Kidney (tissue), 14 donors: Measurements from ENCODE around the gene POGZ. TPM values are rescaled to one million over a fixed set of nuclear protein-coding genes. Genes with fewer than 3 reads are reported as not detected.

ENCODE experiments used
- DNase-seq, 5 donors: peaks; one replicate each; pipeline ENCODE4 v3.0.0-alpha.2; 2013 to 2020
- FAIRE-seq: peaks from 2 replicates; lab custom pipeline; 2012; peaks lifted over from hg19 to GRCh38; lab: Jason Lieb, UNC
- H3K27ac ChIP-seq, 2 donors: one replicate each; pipeline ENCODE4 v1.7.0; 2013; ENCODE audit warnings: low read depth in 2 of 2, low read length in 2 of 2, inconsistent platforms in 1 of 2
- H3K27me3 ChIP-seq: one replicate; pipeline ENCODE4 v1.7.1; 2013; ENCODE audit warnings: low read length, inconsistent platforms; ENCODE audit not compliant: control insufficient read depth, insufficient read depth
- H3K36me3 ChIP-seq, 3 donors: one replicate each; pipeline versions ENCODE4 v1.7.0 to v1.7.1; 2013; ENCODE audit warnings: low read length in 3 of 3, control low read depth in 1 of 3, inconsistent platforms in 1 of 3; ENCODE audit not compliant: insufficient read depth in 3 of 3, control insufficient read depth in 2 of 3
- H3K4me1 ChIP-seq, 3 donors: one replicate each; pipeline versions ENCODE4 v1.7.0 to v1.7.1; 2013; ENCODE audit warnings: low read length in 3 of 3, inconsistent platforms in 1 of 3, low read depth in 1 of 3; ENCODE audit not compliant: control insufficient read depth in 2 of 3, insufficient read depth in 2 of 3
- H3K4me3 ChIP-seq, 3 donors: one replicate each; pipeline versions ENCODE4 v1.7.0 to v1.8.1; 2013; ENCODE audit warnings: low read length in 3 of 3, control low read depth in 1 of 3, inconsistent platforms in 1 of 3
- H3K9ac ChIP-seq, 3 donors: one replicate each; pipeline versions ENCODE4 v1.7.0 to v1.7.1; 2013; ENCODE audit warnings: low read length in 3 of 3, control low read depth in 1 of 3, inconsistent platforms in 1 of 3
- H3K9me3 ChIP-seq, 3 donors: one replicate each; pipeline versions ENCODE4 v1.7.0 to v1.7.1; 2013; ENCODE audit warnings: low read length in 3 of 3, control low read depth in 1 of 3, inconsistent platforms in 1 of 3; ENCODE audit not compliant: control insufficient read depth in 2 of 3, insufficient read depth in 1 of 3
- intact Hi-C: fragments of 100-400 bp; cut with DNase I; formaldehyde crosslinking; loops from one replicate; pipeline ENCODE4 v1.11.1; 2022
- polyA plus RNA-seq: library from polyadenylated mRNA; stranded (reverse); fragments of 350-450 nt; fragmentation: Illumina TruSeq; extraction: RNeasy Lipid Tissue Mini Kit (QIAGEN cat#74804); gene quantifications from one replicate; pipeline ENCODE4 v1.2.3, GENCODE V29; 2014; ENCODE audit warnings: low read depth, low replicate concordance; ENCODE audit not compliant: insufficient read depth
- total RNA-seq: library from RNA; stranded (reverse); fragmentation: NEBNext Ultra II Directional; extraction: Animal tissue kit (Norgen Biotek cat#: 25700); gene quantifications from one replicate; pipeline ENCODE4 v1.2.1, GENCODE V29; 2021
- TF ChIP-seq, protein P1 (sequence below): IDR thresholded peaks from 3 replicates; pipeline ENCODE4 v1.5.1; 2012; ENCODE audit warnings: mild to moderate bottlenecking, moderate library complexity, borderline replicate concordance; ENCODE audit not compliant: insufficient read depth; ENCODE audit errors: extremely low read depth
- donor health status: control.
- donor health status: control.
- donor health status: control.
- donor health status: control.
- donor health status: control.
- donor health status: DM: yes; HTN: yes; CAD: no.
- donor health status: Normal renal cell carcinoma (clear cell type).

POGZ gene
- total and polyA plus RNA-seq, 2 donors from 2014 or later = 16.4 to 96.6 TPM

DNA sequence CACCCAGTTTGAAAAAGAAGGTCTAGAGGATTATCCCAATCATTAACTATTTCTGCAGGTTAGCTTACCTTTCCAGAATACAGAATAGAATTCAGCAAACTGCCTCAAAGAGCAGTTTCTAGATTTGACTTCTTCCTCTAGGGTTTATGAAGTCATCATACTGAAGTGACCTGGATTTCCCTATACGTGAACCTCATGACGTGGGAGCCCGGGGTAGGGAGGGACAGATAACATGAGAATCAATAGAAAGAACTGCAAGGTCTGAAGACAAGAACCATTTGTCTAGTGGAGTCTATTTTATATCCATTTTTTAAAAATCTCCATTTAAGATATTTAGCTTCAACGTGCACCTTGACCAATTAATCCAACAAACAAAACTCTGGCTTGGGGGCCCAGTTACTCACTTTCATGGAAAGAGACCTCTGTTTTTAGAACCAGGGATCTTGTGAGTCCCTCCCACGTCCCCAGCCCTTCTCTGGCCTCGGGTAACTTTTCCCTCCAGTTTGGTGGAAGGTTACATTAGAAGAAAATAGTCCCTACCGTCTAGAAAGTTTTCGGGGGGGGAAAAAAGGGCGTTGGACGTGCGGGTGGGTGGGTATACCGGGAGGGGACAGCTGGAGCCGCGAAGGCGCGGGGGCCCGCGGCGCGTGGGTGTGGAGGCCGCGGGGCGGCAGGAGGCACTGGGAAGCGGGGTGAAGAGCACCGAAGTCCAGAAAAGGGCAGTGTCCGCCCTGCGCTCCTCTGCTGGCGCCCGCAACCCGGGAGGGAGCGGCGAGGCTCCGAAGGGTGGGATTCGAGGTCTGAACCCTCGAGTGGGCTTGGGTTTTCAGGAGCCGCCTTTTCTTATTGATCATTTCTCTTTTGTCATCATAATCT lies 13.8 kb upstream of the POGZ start:
- DNase-seq = peak; percentile 63 to 88 (median 70)
- intact Hi-C loops = no loop called here
- no peak for FAIRE-seq
- TF ChIP-seq, protein P1, sequence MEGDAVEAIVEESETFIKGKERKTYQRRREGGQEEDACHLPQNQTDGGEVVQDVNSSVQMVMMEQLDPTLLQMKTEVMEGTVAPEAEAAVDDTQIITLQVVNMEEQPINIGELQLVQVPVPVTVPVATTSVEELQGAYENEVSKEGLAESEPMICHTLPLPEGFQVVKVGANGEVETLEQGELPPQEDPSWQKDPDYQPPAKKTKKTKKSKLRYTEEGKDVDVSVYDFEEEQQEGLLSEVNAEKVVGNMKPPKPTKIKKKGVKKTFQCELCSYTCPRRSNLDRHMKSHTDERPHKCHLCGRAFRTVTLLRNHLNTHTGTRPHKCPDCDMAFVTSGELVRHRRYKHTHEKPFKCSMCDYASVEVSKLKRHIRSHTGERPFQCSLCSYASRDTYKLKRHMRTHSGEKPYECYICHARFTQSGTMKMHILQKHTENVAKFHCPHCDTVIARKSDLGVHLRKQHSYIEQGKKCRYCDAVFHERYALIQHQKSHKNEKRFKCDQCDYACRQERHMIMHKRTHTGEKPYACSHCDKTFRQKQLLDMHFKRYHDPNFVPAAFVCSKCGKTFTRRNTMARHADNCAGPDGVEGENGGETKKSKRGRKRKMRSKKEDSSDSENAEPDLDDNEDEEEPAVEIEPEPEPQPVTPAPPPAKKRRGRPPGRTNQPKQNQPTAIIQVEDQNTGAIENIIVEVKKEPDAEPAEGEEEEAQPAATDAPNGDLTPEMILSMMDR = no peak
- no peaks in the 10 kb centered on the region for H3K27me3 ChIP-seq
- peaks cover 0 to 4% (median 0%) of the 10 kb centered on the region in 3 donors for H3K4me1 ChIP-seq
- H3K36me3 ChIP-seq = no peaks in the 10 kb centered on the region
- H3K4me3 ChIP-seq = peak overlapping the region; percentile 42 to 74 (median 71)
- H3K9me3 ChIP-seq = no peaks in the 10 kb centered on the region
- peak overlapping the region; percentile 25 to 51 for H3K27ac ChIP-seq
- H3K9ac ChIP-seq = peak overlapping the region; percentile 12 to 76 (median 75)

DNA sequence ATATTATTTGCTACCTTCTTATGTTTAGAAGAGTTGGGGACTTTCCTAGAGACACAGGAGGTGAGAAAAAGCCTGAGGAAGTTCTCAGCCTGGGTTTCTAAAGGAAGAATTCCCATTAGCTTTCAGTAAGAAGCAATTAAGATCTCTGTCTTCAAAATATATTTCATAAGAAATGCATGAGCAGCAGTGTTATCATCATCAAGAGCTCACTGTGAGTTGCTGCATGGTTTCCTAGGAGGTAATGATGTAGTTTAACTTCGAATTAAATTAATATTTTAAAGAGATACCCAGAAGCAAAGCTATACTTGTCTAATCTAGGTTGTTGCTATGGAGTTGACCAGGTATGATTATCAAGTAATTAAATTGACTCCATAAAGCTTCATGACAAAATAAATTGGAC lies 5.7 kb upstream of the POGZ start:
- no peak overlapping the region for H3K4me3 ChIP-seq
- no peak overlapping the region for H3K27ac ChIP-seq
- TF ChIP-seq, protein P1 = no peak
- FAIRE-seq (no peak), DNase-seq (no peak)
- no peak overlapping the region for H3K9ac ChIP-seq
- intact Hi-C loops = no loop called here
- H3K9me3 ChIP-seq = no peaks in the 10 kb centered on the region
- no peaks in the 10 kb centered on the region for H3K4me1 ChIP-seq
- H3K36me3 ChIP-seq = no peaks in the 10 kb centered on the region
- no peaks in the 10 kb centered on the region for H3K27me3 ChIP-seq

DNA sequence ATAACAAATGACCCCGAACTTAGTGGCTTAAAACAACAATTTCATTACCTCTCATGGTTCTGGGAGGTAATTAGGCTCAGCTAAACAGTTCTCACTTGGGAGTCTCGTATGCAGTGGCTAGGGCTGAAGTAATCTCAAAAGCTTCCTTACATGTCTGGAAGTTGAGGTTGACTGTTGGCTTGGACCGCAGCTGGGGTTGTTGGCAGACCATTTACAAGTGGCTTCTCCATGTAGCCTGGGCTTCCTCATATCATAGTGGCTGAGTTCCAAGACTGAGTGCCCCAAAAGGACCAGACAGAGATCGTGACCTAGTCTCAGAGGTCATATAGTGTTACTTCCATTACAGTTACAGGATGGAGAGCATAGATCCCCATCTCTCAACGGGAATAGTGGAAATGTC lies 2.4 kb upstream of the POGZ start:
- H3K9ac ChIP-seq = no peak overlapping the region
- intact Hi-C loops = no loop called here
- FAIRE-seq = no peak
- no peaks in the 10 kb centered on the region for H3K36me3 ChIP-seq
- TF ChIP-seq, protein P1 = no peak
- no peaks in the 10 kb centered on the region for H3K9me3 ChIP-seq
- H3K27ac ChIP-seq = no peak overlapping the region
- peaks cover 2 to 8% (median 7%) of the 10 kb centered on the region in 3 donors for H3K4me1 ChIP-seq
- no peak for DNase-seq
- H3K4me3 ChIP-seq = no peak overlapping the region
- no peaks in the 10 kb centered on the region for H3K27me3 ChIP-seq
